HK-2 (cell line): ENCODE results near the gene ZNF813.
"Not testable (repeated sequence)": the region's sequence is repeated elsewhere in the genome, so short reads cannot be mapped to it uniquely, and the experiment has no call there.

Source experiments
- DNase-seq: peaks from one replicate; pipeline ENCODE4 v3.0.0-alpha.2; 2018; ENCODE audit not compliant: unreplicated experiment

The ZNF813 gene

DNA sequence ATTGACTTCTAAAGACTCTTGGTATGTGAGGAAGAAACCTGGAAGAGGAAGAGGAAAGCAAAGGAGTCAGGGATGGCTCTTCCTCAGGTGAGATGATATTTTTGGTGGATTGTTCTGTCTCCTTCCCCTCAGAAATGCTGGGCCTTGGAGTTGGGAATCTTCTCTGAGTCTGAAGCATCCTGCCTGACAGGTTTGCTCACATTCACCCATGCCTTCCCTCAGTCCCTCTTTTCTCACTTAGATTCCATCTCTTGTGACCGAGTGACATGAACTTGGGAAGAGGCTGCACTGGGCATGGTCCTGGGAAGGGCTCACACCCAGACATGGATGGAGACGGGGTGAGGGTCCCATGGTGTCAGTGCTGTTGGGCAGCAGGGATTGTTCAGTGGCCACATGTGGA is 16.2 kb downstream of the ZNF813 start:
- DNase-seq: not testable (repeated sequence)

DNA sequence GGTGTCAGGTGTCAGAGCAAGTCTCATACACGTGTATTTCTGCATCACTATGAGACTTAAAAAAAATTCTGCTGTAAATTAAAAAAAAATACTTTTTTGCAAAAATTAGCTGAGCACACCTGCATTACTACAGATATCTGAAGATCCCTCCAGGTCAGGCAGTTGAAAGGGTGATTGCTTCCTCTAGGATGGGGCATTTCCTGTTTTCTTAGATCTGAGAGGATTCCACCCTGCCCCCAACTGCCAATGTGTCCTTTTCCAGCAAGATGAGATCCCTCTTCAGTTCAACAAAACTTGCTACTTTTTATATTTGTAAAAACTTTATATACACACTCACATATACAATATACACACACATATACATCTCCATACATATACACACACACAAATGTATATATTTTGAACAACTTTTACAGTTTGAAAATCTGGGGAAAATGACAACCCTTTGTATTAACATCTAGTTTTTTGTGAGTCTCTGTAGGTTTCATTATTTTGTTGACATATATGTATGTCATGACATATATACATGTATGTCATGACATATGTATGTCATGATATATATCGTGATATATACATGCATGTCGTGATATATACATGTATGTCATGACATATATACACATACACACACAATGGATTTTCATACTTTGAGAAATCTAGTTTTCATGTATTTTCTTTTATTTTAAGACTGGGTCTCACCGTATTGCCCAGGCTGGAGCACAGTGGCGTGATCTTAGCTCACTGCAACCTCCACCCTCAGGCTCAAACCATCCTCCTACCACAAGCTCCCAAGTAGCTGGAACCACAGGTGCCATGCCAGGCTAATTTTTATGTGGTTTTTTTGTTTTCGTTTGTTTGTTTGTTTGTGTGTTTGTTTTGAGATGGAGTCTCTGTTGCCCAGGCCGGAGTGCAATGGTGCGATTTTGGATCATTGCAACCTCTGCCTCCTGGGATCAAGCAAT is 17.8 kb downstream of the ZNF813 start:
- DNase-seq: no peak

DNA sequence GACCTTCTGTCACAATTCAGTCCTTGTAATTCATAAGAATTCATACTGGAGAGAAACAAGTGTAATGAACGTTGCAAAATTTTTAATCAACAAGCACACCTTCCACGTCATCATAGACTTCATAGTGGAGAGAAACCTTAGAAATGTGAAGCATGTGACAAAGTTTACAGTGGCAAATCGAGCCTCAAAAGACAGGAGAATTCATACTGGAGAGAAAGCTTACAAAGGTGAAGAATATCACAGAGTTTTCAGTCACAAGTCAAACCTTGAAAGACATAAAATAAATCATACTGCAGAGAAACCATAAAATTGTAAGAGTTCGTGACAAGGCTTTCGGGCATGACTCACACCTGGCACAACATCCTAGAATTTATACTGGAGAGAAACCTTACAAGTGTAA is 24.6 kb downstream of the ZNF813 start:
- no peak for DNase-seq

DNA sequence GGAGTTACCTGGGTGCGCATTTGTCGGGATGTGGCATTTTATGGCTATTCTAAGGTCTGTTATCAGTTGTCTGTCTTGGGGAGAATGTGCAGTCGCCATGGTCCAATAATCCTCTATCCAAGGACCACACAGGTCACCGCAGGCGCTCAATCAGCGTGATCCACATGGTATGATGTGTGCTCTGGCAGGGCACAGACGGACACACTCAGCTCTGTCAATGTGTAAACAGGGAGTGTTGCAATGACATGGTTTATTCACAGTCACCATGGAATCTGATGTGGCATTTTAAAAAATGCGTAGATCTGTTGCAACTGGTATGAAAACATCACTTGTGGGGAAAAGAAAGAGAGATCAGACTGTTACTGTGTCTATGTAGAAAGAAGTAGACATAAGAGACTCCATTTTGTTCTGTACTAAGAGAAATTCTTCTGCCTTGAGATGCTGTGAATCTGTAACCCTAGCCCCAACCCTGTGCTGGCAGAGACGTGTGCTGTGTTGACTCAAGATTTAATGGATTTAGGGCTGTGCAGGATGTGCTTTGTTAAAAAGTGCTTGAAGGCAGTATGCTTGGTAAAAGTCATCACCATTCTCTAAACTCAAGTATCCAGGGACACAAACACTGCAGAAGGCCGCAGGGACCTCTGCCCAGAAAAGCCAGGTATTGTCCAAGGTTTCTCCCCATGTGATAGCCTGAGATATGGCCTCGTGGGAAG is 29.9 kb downstream of the ZNF813 start:
- DNase-seq: peak; percentile 46

DNA sequence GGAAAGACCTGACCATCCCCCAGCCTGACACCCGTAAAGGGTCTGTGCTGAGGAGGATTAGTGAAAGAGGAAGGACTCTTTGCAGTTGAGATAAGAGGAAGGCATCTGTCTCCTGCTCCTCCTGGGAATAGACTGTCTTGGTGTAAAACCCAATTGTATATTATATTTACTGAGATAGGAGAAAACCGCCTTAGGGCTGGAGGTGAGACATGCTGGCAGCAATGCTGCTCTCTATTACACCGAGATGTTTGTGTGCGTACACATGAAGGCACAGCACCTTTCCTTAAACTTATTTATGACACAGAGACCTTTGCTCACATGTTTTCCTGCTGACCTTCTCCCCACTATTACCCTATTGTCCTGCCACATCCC is 30.5 kb downstream of the ZNF813 start:
- DNase-seq: not testable (repeated sequence)

DNA sequence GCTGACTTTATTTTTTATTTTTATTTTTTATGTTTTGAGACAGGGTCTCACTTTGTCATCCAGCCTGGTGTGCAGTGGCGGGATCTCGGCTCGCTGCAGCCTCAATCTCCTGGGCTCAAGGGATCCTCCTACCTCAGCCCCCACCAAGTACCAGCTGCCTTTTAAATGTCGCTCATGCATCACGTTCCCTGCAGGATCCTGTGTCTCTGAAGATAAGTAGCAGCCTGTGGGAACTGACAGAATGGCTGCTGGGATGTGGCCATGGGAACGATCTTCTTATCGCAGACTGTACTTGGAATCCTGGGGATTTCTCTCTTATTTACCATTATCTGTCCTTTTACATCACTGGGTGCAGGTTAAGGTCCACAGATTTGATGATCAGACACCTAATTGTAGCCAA is 35.6 kb downstream of the ZNF813 start:
- not testable (repeated sequence) for DNase-seq

DNA sequence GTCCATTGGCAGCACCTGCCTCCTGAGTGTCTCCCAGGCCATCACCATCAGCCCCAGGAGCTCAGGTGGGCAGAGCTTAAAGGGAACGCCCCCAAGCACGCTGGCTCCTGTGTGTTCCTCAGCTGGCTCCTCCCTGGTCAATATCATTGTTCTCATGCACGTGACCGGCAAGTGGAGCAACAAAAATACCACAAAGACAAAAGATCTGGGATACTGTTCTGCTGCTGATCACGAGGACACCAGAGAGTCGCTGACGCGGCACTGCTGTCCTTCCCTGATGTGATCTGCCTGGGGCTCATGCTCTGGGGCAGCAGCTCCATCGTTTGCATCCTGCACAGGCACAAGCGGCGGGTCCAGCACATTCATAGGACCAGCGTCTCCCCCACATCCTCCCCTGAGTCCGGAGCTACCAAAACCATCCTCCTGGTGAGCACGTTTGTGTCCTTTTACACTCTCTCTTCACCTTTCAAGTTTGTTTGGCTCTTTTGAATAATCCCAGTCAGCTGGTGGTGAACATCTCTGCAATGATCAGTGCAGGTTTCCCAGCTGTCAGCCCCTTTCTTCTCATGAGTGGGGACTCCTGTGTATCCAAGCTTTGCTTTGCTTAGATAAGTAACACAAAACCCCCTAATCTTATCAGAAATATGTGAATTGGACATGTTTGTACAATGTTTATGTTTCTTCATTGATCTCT is 36.3 kb downstream of the ZNF813 start:
- DNase-seq: not testable (repeated sequence)

DNA sequence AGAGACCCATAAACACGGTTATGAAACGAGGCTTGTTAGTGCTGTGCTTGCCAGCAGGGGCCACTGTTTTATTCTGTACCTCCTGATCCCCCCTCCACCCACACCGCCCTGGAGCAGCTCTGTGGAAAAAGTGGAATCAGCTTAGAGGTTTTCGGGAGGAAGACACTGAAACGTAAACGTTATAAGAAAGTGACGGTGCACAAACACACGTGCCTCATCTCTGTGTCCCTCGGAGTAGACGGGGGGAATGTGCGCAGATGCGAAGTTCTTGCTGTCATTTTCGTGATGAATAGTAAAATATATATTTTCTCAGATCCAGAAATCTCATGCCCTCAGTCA is 36.8 kb downstream of the ZNF813 start:
- not testable (repeated sequence) for DNase-seq

DNA sequence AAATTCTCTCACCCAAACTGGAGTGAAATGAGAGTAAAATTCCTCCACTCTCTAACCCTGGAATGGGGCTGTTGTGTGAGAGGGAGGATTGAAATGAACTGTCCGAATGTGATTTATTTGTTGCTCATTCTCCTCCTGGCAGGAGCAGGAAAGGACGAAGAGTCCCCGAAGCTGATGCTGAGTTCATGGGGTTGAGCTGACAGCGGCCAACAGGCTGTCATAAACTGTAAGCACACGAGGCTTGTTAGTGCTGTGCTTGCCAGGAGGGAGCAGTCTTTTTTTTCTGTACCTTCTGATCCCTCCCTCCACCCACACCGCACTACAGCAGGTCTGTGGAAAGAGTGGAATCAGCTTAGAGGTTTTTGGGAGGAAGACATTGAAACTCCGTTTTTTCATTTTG is 37.4 kb downstream of the ZNF813 start:
- DNase-seq: no peak

DNA sequence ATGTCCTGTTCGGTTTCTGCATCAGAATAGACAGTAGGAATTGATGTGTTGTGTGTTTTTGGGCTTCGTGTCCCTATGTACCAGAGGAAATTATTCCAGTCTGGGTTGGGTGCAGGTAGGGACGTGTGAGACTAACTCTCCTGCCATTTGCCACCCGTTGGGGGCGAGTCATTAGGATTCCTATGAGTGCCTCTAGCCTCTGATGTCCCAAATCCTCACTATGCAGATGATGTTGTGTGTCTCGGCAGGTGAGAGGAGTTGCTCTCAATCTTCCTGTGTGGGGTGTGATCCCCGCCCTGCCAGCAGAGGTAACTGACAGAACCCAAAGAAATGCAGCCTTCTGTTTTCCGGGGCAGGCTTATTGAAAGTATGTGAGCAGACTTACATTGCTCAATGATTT is 39.2 kb downstream of the ZNF813 start:
- no peak for DNase-seq

DNA sequence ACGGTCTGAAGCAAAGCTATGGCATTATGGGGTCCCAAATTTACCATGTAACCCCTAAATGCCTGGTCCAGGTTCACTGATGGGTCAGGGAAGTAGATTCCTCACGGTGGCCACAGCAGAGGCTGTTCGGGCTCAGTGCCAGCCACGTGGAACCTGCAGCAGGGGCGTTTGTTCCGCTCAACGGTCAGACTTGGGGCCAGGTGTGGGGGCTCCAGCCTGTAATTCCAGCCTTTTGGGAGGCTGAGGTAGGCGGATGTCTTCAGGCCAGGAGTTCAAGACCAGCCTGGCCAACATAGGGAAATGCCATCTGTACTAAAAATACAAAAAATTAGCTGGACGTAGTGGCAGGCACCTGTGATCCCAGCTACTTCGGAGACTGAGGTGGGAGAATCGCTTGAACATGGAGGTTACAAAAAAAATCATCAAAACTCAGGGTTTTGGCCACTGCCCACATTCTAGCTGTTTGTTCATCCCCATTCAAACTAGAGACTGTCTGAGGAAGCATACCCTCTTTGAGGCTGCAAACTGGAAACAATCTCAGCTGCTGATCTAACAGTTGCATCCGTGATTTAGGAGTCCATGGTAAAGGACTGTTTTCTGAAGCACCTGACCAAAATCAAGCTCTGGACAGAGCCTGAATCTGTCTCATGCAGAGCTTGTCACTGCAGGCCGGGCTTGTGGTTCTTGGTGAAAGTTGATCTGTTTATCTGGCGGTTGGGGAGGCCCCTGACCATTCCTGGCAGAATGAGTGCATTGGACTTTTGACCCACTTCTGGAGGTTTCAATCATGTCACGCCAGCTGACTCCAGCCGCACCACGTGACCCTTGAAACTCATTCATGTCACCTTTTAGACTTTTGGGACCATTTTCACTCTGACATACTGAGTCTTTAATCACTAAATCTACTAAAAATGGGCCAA is 40.2 kb downstream of the ZNF813 start:
- peak; percentile 9 for DNase-seq

DNA sequence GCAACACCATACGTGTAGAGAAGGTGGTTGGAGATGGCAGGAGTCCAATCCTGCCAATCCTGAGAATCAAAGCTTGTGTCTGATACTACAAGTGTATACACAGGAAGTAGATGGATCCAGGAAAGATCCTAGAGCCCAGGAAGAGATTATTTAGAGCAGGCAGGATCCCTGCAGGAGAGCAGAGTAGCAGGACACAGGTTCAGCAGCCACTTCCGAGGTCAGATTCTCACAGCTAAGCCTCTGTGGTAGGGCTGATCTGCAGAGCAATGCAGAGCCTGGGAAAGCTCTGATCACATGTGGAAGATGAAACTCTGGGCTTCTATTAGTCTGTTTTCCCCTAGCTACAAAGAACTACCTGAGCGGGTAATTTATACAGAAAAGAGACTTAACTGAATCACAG is 41.9 kb downstream of the ZNF813 start:
- no peak for DNase-seq

DNA sequence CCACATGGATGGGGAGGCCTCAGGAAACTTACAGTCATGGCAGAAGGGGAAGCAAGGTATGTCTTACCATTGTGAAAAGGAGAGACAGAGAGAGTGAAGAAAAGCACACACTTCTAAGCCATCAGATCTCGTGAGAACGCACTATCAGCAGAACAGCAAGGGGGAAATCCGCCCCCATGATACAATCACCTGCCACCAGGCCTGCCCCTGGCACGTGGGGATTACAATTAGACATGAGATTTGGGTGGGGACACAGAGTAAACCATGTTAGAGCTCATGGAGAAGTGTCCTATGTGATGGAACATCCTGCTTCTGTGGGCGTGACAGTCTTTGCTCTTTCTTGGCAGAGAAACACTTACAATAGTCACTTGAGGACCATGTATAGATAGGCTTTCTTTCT is 42.3 kb downstream of the ZNF813 start:
- DNase-seq: no peak

DNA sequence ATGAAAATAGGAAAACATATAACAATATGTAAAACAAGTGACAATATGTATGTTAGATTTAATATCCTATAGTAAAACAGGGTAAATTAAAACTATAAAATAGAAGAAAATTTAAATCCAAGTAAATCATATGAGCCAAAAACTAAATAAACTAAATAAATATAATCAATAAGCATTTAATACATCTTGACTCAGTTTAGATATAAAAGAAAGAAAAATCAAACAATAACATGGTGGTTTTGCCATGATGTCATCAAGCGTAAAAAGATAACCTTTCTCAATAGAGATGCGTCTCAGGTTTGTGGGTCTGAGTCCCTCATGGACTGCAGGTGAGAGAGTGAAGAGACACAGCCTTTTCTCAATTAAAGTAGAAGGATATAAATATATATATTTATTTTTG is 43.8 kb downstream of the ZNF813 start:
- no peak for DNase-seq

DNA sequence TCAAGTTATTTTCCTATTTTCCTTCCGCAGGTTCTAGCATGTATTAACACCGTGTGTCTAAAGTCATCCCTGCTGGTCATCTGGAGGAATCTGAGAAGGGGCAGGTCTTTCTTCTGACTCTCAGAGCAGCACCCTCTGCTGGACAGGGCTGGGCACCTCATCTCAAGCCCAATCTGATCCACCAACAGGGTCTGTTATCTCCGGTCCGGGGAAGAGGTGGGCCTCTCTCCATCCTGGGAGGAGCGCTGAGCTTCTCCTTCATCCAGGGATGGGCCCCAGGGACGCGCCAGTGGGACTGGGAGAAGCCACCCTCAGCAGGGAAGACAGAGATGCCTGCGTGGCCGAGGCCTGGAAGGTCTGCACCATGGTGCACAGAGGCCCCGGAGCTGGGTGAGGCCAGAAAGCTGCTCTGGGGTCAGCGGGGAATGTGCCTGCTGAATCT is 44.4 kb downstream of the ZNF813 start:
- peak; percentile 13 for DNase-seq

DNA sequence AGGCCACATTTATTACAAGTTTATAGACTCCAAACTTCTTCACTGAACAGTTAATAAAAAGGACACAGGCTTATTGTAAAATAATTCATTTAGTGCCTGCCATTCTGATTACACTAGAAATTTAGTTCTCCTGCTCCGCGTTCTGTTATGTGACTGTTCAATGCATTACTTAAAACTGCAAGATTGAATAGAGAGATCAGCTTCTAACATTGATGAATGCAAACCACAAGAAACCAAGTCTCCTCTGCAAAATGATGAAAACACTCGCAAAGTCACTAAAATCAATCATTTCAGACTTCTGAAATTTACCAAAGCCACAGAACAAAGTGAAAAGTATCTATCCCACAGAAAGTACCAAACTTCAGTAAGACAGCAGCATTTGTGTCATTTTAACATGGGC is 47.5 kb downstream of the ZNF813 start:
- not testable (repeated sequence) for DNase-seq

DNA sequence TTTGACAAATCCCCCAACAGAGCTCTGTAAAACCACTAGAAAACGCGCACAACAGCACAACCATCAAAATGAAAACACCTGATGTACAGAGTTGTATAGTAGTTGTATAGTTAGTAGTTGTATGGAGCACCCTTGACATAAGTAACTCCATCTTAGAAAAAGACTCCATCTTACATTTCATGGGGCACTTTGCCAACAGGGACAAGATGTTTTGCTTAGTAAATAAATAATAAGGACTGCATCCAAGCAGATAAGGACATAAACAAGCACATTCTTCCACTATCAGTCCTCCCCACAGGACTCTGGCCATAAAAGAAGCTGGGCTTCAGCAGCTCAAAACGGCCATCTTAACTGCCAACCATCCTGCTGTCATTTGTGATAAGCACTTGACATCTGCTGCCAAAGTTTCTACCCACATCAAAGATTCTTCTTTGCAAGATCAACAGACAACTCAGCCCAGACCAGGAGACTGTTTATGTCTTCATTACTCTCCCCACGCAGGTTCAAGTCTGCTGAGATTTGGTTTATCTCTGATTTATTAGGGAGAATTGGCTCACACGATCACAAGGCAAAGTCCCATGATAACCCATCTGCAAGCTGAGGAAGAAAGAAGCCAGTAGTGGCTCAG is 49.7 kb downstream of the ZNF813 start:
- DNase-seq: no peak

DNA sequence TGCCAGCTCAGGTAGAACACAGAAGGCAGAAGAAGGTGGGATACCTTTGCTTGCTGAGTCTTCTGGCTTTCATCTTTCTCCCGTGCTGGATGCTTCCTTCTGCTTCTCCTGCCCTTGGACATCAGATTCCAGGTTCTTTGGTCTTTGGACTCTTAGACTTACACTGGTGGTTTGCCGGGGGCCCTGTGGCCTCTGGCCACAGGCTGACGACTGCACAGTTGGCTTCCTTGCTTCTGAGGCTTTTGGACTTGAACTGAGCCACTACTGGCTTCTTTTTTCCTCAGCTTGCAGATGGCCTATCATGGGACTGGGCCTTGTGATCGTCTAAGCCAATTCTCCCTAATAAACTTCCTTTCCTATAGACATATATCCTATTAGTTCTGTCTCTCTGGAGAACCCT is 50.6 kb downstream of the ZNF813 start:
- no peak for DNase-seq

DNA sequence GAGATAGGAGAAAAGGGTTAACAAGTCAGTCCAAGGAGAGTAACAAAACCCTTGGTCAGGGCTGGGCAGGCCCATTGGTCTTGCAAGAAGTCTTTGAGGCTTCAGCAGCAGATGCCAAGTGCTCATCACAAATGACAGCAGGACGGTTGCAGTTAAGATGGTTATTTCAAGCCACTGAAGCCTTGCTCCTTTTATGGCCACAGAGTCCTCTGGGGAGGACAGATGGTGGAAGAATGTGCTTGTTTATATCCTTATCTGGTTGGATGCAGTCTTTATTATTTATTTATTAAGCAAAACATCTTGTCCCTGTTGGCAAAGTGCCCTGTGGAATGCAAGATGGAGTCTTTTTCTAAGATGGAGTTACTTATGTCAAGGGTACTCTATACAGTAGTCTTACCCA is 51.2 kb downstream of the ZNF813 start:
- no peak for DNase-seq

DNA sequence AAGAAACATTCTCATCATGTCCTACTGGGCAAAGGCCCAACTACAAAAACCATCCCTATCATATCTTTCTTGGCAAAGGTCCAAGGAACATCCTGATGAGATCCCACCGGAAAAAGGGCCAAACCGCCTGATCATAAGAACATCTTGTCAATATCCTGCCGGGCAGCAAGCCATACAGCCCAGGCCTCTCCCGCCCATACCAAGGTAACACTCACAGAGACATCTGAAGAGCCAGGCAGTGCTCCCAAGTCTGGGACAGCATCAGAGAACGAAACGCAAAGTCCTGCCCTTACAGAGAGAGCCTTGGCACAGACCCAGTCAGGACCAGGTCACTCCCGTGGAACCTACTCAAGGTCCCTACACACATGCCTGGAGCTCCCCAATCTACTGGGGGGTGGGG is 51.9 kb downstream of the ZNF813 start:
- no peak for DNase-seq

DNA sequence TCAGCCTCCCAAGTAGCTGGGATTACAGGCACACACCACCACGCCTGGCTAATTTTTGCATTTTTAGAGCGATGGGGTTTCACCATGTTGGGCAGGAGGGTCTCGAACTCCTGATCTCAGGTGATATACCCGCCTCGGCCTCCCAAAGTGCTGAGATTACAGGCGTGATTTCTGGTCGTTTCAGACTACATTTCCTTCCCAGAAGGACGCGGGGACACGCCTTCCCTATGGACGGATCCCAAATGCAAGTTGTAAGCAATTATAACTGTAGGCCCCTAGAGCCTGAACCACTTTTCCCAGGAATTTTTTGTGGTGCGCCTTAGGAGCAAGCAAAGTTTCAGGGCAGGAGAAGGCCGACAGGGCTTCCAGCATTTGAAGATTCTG is 52.6 kb downstream of the ZNF813 start:
- no peak for DNase-seq
